IPS-NIHi11 (cell line): ENCODE results near the gene AMZ1.
"Not testable (repeated sequence)": the region's sequence is repeated elsewhere in the genome, so short reads cannot be mapped to it uniquely, and the experiment has no call there.

ENCODE experiments used
- DNase-seq: peaks from one replicate; pipeline ENCODE4 v3.0.0; 2012; ENCODE audit warnings: mixed read lengths, low spot score

AMZ1 gene

GRCh38 chr7:2691011-2691707, 3.2 kb downstream of the AMZ1 start:
- no peak for DNase-seq

DNA sequence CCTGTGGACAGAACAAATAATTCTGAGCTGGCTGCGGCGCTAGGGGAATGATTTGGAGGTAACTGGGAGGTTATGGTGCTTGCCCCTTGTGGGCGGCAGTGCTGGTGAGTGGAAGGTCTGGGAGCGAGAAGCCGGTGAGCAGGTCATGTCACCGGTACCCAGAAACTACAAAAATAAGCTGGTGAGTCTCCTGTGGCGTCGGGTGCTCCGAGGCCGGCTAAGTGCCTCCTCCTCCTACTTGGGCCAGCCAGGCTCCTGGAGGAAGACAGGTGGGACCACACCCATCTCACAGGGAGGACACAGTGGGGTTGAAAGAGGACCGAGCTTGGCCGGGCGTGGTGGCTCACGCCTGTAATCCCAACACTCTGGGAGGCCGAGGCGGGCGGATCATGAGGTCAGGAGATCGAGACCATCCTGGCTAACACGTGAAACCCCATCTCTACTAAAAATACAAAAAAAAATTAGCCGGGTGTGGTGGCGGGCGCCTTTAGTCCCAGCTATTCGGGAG, 4.0 kb downstream of the AMZ1 start:
- DNase-seq: not testable (repeated sequence)

DNA sequence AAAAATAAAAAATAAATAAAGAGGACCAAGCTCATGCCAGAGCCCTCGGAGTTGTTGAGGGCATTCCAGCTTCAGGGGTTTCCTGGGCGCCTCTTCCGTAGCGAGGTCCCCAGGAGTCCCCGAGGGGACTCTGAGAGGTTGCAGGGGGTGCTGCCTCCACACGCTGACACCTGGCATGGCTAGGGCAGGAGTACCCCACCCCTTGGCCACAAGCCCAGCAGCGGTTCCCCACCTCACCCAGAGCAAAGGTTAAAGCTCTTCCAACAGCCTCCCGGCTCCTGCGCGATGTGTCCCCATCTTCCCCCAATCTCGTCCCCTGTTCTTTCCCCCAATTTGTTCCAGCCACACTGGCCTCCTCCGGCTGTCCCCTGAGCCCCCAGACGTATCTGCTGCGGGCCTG, 4.5 kb downstream of the AMZ1 start:
- DNase-seq: no peak

DNA sequence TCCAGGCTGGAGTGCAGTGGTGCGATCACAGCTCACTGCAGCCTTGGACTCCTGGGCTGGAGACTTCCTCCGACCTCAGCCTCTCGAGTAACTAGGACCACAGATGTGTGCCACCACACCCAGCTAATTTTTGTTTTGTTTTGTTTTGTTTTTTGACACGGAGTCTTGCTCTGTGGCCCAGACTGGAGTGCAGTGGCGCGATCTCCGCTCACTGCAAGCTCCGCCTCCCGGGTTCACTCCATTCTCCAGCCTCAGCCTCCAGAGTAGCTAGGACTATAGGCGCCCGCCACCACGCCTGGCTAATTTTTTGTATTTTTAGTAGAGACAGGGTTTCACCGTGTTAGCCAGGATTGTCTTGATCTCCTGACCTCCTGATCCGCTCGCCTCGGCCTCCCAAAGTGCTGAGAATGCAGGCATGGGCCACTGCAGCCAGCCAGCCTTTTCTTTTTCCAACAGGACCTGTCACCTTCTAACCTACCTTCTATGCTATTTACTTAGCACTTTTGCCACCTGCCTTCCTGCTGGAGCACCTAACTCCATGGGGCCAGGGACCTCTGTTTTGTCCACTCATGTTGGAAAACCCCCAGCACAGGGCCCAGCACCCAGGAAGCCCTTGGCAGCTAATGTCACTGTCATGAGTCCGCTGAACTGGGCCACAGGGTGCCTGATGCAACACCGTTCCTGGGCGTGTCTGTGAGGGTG, 5.6 kb downstream of the AMZ1 start:
- DNase-seq: not testable (repeated sequence)

DNA sequence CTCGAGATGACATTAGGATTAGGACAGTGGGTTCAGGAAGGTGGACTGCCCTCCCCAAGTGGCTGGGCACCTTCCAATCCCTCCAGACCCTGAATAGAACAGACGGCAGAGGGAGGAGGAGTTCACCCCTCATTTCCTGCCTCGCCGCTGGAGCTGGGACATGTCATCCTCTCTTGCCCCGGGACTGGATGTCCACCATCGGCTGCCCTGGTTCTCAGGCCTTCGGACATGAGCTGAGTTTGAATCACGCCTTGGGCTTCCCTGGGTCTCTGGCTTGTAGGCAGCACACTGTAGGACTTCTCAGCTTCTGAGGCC, 6.1 kb downstream of the AMZ1 start:
- DNase-seq: not testable (repeated sequence)

- DNase-seq: no peak
Measured at GRCh38 chr7:2698581-2699288, 10.7 kb downstream of the AMZ1 start.

DNA sequence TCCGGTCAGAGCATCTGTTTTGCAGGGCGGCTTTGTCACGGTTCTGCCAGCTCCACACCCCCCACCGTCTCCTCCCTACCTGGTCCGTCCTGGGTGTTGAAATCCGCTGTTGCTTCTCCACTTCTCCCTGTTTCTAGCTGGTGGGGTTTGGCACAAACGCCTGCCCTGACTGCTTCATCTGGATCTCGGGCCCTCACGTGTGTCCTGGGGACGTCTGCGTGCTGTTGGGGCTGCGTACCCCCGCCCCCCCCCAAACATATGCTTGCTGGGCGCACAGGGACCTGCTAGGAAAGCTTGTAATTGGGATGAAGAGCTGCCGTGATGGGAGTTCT, 11.3 kb downstream of the AMZ1 start:
- DNase-seq: no peak

DNA sequence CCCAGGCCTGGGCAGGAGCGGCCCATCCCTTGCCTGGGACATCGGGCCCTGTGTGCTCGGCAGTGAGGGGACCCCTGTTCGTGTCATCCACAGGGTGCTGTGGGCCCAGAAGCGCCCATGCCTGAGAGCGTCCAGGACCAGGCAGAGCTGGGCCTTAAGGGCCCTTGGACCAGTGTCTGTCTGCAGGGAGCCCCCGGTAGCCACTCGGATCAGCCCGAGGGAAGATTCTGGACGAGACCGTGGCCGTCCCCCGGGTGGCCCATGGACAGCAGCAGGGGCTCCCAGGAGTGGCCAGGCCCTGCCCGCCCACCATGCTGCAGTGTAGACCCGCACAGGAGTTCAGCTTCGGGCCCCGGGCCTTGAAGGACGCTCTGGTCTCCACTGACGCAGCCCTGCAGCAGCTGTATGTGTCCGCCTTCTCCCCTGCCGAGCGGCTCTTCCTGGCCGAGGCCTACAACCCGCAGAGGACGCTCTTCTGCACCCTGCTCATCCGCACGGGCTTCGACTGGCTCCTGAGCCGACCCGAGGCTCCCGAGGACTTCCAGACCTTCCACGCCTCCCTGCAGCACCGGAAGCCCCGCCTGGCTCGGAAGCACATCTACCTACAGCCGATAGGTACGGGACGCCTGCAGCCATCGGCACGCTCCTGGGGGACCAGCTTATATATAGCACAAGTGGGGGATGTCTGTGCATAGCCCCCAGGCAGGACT, 12.3 kb downstream of the AMZ1 start:
- no peak for DNase-seq

- no peak for DNase-seq
Measured at GRCh38 chr7:2701424-2701823, 13.4 kb downstream of the AMZ1 start.

GRCh38 chr7:2701832-2702593, 14.0 kb downstream of the AMZ1 start:
- DNase-seq: no peak

DNA sequence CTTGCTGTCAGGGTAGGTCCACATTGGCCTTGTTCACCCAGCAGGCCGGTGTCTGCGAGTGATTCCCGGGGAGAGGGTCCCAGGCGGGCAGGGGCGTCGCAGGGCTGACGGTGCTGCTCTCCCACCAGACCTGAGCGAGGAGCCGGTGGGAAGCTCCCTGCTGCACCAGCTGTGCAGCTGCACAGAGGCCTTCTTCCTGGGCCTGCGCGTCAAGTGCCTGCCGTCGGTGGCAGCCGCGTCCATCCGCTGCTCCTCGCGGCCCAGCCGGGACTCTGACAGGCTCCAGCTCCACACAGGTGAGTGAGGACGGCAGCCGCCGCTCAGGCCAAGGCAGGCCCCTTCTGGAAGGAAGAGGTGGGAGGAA, 14.6 kb downstream of the AMZ1 start:
- no peak for DNase-seq

- no peak for DNase-seq
Measured at GRCh38 chr7:2705371-2706096, 17.5 kb downstream of the AMZ1 start.

DNA sequence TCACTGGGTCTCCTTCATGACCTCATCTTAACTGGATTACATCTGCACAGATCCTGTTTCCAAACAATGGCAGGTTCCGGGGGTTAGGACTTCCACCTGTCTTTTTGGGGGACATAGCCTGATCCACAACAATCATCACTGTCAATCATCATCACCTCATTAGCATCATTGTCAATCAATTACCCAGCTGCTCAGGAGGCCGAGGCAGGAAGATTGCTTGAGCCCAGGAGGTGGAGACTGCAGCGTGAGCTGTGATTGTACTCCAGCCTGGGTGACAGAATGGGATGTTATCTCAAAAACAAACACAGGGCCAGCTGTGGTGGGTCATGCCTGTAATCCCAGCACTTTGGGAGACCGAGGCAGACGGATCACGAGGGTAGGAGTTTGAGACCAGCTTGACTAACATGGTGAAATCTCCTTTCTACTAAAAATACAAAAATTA, 18.7 kb downstream of the AMZ1 start:
- DNase-seq: no peak

DNA sequence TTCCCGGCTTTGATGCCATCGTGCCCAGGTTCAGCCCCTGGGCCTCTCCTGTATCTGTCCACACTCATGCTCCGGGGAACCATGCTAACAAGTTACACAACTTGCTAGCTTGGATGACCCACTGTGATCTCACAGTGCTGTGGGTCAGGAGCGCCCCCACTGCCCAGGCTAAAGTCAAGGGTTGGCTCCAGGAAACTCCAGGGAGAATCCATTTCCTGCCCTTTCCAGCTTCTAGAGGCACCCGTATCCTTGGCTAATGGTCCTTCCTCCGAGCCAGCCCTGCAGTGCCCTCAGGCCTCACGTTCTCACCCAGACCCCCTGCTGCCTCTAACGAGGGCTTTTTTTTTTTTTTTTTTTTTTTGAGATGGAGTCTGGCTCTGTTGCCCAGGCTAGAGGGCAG, 19.5 kb downstream of the AMZ1 start:
- DNase-seq: no peak

DNA sequence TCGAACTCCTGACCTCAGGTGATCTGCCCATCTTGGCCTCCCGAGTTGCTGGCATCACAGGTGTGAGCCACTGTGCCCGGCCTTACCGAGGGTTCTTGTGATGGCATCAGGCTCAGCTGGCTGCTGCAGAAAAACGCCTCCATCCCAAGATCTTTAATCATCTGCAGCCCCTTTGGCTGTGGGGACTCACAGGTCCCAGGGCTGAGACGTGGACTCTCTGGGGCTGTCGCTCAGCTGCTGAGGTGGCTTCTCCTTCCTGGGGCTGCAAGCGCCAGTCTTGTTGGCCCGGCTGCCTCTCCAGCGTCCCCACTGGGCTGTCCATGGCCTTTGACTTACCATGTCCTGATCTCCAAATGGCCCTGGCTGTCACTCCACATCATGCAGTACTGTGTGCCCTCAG, 20.0 kb downstream of the AMZ1 start:
- no peak for DNase-seq

- no peak for DNase-seq
Measured at GRCh38 chr7:2708547-2709310, 20.7 kb downstream of the AMZ1 start.

GRCh38 chr7:2709553-2710285, 21.7 kb downstream of the AMZ1 start:
- peak; percentile 96 for DNase-seq

GRCh38 chr7:2710286-2710655, 22.3 kb downstream of the AMZ1 start:
- DNase-seq: no peak

DNA sequence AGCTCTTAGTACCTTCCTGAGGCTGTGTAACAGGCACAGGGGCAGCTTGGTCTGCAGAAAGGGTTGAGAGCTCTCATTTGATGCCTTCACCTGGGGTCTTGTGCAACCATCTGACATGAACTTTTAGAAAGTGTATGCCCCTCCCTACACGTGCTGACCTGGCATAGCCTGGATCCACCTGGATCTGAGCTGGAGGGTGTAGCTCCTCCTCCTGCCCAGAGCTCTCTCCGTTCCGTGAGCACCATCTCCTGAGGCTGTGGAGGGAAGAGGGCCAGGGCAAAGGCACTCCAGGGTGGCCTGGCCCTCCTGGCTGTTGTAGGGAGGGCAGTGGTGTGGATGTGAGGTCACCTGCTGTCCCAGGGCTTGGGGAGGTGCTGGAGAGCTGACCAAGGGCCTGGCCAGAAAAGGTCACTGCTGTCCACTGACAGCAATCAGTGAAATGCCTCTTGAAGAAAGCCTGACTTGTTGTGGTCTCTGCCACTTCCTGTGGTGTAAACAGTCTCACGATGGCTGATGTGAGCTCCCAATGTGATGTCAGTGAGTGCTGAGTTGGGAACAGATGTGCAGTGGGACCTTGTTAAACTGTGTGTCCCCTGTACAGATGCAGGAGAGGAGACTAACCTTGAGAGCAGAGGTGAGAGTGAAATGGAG, 23.0 kb downstream of the AMZ1 start:
- no peak for DNase-seq
